Epithelial cell of esophagus (primary cell): Measurements from ENCODE around the gene GUK1.
"Not testable (repeated sequence)": the region's sequence is repeated elsewhere in the genome, so short reads cannot be mapped to it uniquely, and the experiment has no call there.

Experiments used
- DNase-seq: peaks from one replicate; pipeline ENCODE4 v3.0.0; 2010; ENCODE audit warnings: low read depth
- H3K4me3 ChIP-seq: 2 replicates; pipeline ENCODE4 v1.5.1; 2011; ENCODE audit warnings: mild to moderate bottlenecking, low read length, control low read depth
- TF ChIP-seq, protein P1 (sequence below): IDR thresholded peaks from 2 replicates; pipeline ENCODE4 v1.5.1; 2011; ENCODE audit warnings: low read depth, mild to moderate bottlenecking, low read length, control low read depth, inconsistent platforms; ENCODE audit not compliant: insufficient read depth; ENCODE audit errors: missing control alignments

Gene GUK1

DNA sequence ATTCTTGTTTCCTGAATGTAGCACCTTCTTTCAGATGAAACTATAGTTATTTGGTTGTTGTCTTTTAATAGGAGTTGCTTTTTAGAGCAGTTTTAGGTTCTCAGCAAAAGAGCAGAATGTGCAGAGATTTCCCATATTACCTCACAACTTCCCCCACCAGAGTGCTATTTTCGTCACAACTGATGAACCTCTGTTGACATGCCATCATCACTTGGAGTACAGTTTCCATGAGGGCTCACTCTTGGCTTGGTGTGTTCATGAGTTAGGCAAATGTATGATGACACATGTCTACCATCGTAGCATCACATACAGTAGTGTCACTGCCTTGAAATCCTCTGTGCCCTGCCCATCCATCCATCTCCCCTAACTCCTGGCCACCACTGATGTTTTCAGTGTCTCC is 29.3 kb downstream of the GUK1 start:
- TF ChIP-seq, protein P1, sequence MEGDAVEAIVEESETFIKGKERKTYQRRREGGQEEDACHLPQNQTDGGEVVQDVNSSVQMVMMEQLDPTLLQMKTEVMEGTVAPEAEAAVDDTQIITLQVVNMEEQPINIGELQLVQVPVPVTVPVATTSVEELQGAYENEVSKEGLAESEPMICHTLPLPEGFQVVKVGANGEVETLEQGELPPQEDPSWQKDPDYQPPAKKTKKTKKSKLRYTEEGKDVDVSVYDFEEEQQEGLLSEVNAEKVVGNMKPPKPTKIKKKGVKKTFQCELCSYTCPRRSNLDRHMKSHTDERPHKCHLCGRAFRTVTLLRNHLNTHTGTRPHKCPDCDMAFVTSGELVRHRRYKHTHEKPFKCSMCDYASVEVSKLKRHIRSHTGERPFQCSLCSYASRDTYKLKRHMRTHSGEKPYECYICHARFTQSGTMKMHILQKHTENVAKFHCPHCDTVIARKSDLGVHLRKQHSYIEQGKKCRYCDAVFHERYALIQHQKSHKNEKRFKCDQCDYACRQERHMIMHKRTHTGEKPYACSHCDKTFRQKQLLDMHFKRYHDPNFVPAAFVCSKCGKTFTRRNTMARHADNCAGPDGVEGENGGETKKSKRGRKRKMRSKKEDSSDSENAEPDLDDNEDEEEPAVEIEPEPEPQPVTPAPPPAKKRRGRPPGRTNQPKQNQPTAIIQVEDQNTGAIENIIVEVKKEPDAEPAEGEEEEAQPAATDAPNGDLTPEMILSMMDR, result no peak
- DNase-seq, result no peak
- no peak overlapping the region for H3K4me3 ChIP-seq

DNA sequence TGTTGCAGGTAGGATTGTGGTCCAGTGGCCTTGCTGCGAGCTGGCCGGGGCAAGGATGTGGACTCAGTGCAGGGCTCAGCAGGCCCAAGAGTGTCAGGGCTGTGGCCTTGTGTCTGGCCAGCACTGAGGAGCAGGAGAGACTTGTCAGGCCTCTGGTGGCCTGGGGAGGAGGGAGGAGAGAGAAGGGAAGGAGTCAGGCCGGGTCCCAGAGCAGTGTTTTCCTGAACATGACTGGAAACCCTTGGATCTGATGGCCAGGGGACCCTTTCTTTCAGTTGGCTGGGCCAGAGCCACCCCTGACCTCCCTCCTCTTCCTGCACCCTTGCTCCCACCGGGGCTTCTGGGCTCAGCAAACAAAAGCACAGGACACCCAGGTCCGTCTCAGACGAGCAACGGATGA is 30.6 kb downstream of the GUK1 start:
- TF ChIP-seq, protein P1, result no peak
- no peak for DNase-seq

DNA sequence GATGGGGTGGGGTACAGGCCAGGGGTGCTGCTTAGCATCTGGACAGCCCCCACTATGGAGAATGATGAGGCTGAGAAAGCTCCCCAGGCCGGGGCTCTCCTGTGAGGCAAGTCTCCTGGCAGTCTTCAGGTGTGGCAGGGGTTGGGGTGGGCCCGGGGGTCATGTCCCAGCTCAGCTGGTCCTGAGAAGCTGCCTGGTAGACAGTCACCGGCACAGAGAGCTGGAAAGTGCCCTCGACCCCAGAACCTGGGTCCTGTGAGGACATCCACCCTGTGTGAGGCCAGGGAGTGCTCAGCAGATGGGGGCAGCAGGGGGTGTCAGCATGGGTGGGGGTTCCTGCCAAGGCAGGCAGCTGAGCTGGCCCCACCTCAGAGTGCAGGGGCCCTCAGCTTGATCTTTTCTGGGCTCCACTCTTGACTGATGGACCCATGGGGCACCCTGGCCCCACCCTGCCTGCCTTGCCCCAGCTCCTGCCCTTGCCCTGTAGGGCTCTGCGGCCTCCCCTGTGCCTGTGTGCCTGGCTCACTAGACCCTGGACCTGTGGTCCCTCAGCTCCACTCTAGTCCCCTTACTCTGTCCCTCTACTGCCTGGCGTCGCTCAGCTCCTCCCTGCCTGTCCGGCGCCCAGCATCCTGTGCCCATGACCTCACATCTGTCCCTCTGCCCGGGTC is 31.3 kb downstream of the GUK1 start:
- no peak for DNase-seq
- H3K4me3 ChIP-seq, result no peak overlapping the region
- TF ChIP-seq, protein P1, result no peak

More for the DNA sequence above, 30.6 kb downstream of the GUK1 start:
- no peak overlapping the region for H3K4me3 ChIP-seq

DNA sequence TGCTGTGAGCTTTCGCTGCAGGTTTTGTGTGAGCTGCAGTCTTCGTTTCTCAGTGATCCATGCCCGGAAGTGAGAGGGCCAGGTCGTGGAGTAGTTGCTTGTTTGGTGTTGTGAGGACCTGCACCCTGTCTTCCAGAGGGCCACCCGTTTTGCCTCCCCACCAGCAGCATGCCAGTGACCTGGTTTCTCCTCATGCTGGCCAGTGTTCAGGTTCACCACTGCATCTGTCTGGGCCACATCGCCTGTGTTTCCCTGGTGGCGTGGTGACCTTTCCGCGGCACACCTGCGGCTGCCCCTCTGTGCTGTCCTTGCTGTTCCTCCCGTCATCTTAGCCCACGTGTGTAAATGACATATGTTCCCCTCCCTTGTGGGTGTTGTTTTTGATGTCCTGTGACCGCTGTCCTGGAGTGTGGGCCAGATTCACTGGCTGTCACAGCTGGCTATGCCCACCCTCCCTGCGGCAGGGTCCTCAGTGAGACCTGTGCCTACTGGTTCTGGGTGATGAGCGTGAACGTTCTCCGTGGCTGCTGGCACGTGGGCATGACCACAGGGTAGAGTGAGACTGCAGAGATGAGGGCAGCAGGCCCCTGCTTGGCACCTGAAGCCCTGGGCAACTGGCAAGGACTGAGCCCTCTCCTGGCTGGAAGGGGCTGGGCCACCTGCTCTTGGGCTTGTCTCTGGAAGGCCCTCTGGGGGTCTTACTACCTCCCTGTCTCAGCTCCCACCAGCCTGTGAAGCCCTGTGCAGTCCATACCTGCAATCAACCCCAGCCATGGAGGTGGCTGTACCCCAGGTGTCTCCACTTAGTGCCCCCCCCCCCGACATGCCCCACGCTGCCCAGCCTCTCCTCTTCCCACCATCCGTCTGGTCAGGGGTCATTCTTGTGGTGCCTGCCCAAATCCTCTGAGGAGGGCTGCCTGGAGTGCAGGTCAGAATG is 32.8 kb downstream of the GUK1 start:
- no peak overlapping the region for H3K4me3 ChIP-seq
- TF ChIP-seq, protein P1, result no peak
- no peak for DNase-seq

DNA sequence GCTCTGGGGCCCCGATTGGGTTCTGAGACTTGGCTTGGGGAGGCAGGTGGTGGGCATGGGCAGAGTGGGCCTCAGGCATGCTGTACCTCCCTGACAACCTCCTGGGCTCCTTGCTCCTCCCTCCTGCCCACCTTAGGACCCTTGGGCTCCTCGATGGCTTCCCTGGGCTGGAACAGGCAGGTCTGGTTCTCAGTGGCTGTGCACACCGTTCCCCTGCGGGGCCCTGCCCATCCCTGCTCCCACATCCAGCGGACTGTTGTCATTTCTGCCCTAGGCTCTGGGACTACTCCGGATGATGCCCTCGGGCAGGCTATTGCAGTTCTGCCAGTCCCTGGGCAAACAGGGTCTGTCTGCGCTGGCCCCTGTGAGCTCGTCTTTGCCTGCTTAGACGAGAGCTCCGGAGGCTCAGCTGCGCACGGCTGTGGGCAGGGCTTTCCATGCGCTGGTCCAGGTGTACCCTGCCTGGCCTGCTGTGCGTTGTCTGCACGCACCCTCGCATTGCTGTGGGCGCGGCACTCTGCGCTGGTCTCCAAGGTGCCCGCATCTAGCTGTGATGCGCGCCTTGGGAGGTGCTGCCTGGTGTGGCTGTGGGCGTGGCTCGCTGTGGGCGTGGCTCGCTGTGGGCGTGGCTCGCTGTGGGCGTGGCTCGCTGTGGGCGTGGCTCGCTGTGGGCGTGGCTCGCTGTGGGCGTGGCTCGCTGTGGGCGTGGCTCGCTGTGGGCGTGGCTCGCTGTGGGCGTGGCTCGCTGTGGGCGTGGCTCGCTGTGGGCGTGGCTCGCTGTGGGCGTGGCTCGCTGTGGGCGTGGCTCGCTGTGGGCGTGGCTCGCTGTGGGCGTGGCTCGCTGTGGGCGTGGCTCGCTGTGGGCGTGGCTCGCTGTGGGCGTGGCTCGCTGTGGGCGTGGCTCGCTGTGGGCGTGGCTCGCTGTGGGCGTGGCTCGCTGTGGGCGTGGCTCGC is 33.7 kb downstream of the GUK1 start:
- not testable (repeated sequence) for H3K4me3 ChIP-seq
- DNase-seq, result peak; percentile 36

DNA sequence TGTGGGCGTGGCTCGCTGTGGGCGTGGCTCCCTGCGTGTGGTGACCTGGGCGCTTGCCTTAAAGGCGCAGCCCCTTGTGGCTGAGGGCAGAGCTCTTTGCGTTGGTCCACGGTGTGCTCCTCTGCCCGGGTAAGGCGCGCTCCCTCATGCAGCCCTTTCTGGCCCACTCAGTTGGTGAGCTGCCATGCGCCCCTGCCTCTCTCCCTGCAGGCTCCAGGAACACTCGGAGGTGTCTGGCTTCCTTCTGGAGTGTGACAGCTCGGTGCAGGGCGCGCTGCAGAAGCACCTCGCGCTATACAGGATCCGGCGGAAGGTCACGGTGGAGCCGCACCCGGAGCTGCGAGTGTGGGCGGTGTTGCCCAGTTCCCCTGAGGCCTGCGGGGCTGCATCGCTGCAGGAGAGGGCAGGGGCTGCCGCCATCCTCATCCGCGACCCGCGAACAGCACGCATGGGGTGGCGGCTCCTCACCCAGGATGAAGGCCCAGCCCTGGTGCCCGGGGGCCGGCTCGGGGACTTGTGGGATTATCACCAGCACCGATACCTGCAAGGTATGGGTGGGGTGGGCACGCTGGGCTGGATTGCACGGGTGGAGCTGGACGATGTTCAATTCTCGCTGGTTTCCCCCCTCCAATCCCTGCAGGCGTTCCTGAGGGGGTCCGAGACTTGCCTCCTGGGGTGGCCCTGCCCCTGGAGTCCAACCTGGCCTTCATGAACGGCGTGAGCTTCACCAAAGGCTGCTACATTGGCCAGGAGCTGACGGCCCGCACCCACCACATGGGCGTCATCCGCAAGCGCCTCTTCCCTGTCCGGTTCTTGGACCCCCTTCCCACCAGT is 34.6 kb downstream of the GUK1 start:
- TF ChIP-seq, protein P1, result no peak
- H3K4me3 ChIP-seq, result no peak overlapping the region
- DNase-seq, result peak; percentile 29
